HG02642 (cell line): ENCODE results near the gene ABCA7.

ENCODE experiments used
- ATAC-seq: cut with Tn5 transposase; IDR thresholded peaks from one replicate; pipeline ENCODE4 v1.9.1; 2021; ENCODE audit warnings: mild to moderate bottlenecking; ENCODE audit not compliant: unreplicated experiment, poor library complexity

The ABCA7 gene

GRCh38 chr19:1032264-1032867, 7.5 kb upstream of the ABCA7 start:
- ATAC-seq, result no peak

DNA sequence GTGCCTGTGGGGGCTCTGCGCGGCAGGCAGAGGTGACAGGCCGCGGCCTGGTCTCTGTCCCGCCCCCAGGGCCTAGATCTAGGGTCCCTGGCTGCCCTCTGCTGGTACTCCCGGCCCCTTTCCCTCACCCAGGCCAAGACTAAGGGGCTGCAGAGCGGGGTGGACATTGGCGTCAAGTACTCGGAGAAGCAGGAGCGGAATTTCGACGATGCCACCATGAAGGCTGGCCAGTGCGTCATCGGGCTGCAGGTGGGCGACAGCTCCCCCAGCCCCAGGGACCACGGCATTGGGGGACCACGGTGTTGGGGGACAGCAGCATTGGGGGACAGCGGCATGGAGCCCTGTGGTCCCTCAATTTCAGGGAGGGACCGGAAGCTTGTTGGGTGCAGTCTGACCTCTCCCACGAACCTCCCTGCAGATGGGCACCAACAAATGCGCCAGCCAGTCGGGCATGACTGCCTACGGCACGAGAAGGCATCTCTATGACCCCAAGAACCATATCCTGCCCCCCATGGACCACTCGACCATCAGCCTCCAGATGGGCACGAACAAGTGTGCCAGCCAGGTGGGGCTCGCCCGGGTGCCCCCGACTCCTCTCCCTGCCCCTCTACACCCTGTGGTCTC, 3.8 kb upstream of the ABCA7 start:
- no peak for ATAC-seq

GRCh38 chr19:1037621-1038064, 2.3 kb upstream of the ABCA7 start:
- peak; percentile 15 for ATAC-seq

DNA sequence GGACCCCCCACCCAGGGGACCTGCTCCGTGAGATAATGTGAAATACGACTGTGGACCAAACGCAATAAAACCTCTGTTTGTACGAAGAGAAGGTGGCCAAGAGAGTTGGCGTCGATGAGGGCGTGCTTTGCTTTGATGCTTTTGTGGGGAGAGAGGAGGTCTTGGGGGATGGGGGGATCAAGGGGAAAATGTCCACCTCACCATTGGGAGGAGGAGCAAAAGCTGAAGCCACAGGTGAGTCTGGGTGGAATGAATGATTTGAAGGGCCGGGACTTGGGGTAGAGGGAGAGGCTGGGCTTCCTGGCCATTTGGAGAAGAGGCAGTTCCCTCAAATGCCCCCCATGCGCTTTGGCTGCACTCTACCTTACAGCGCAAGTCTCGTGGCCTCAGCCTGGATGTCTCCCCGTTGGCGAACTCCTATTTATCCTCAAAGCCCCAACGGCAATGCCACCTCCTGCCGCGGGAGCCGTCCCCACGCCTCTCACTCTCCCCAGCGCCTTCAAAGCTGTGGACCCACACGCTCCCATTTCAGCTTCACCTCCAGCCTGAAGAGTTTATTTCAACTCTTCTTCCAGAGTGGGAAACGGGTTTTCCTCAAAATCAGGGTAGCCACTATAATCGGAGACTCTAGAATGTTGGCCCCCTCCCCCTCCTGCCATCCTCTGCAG, 795 bp upstream of the ABCA7 start:
- no peak for ATAC-seq

- peak; percentile 39 for ATAC-seq
Observed at GRCh38 chr19:1040476-1041271, 767 bp downstream of the ABCA7 start.

DNA sequence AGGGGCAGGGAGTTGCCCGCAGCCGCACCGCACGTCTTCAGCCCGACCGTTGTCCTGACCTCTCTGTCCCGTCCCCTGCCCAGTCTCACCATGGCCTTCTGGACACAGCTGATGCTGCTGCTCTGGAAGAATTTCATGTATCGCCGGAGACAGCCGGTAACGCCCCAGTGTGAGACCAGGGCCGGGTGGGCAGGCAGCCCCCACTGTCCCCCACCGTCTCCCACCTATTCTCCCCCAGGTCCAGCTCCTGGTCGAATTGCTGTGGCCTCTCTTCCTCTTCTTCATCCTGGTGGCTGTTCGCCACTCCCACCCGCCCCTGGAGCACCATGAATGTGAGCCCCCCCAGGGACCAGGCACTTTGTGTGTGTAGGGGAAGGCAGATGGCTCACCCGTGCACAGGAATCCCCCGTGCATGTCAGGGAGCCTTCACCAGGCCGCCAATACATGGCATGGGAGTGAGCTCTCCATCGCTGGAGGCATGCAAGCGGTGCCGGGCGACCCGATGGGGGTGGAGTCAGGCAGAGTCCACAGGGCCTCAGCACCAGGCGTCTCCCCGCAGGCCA, 1.4 kb downstream of the ABCA7 start:
- no peak for ATAC-seq

DNA sequence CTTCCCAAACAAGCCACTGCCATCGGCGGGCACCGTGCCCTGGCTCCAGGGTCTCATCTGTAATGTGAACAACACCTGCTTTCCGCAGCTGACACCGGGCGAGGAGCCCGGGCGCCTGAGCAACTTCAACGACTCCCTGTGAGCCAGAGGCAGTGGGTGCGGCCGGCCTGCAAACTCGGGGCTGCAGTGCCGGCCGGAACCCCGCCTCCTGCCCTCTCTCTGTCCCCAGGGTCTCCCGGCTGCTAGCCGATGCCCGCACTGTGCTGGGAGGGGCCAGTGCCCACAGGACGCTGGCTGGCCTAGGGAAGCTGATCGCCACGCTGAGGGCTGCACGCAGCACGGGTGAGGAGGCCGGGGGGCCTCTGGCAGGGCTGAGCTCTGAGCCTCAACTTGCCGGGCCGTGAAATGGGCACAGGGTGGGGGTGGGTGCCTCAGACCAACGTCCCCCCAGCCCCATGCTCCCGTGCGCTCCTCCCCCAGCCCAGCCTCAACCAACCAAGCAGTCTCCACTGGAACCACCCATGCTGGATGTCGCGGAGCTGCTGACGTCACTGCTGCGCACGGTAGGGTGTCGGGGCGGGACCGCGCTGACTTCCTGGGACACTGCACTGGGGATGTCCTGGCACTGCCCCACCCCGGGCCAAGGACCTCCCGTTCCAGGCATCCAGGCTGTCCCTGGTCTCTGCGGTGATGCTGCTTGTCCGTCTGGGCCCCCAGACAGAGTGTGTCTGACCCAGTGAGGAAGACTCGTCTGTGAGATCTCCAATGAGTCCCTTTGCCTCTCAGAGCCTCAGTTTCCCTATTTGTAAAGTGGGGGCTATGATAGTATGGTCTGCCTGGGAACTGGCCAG, 2.2 kb downstream of the ABCA7 start:
- no peak for ATAC-seq

DNA sequence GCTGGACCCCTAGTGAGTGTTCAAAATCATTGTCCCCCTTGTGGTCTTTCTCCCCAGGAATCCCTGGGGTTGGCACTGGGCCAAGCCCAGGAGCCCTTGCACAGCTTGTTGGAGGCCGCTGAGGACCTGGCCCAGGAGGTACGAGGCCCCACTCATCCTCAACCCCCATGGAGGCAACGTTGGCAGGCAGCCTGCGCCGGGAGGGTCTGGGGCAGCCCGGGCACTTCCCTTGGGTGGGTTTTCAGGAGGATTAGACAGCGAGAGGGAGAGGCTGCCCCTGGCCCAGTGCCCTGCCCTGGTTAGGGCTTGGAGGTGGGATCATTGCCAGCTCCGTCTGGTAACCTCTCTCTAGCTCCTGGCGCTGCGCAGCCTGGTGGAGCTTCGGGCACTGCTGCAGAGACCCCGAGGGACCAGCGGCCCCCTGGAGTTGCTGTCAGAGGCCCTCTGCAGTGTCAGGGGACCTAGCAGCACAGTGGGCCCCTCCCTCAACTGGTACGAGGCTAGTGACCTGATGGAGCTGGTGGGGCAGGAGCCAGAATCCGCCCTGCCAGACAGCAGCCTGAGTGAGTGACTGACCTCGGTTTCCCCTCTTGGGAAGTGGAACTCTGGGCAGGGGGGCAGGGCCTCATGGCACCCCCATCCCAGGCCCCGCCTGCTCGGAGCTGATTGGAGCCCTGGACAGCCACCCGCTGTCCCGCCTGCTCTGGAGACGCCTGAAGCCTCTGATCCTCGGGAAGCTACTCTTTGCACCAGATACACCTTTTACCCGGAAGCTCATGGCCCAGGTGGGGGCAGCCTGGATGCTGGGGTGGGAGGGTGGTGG, 3.0 kb downstream of the ABCA7 start:
- ATAC-seq, result no peak

DNA sequence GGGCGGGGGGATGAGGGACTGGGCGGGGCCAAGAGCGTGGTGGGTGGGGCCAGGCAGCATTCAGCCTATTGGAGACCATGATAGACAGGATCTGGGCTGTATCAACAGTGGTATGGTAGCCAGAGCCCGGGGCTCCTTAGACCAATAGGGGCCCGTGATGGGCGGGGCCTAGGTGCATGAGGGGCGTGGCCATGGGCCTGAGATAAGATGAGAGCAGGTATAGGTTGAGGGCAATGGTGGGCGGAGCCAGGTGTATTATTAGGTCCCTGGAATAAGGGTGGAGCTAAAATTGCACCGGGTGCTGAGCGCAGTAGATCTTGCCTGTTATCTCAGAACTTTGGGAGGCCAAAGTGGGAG, 5.3 kb downstream of the ABCA7 start:
- ATAC-seq, result no peak

- no peak for ATAC-seq
Observed at GRCh38 chr19:1046117-1046626, 6.3 kb downstream of the ABCA7 start.

- no peak for ATAC-seq
Observed at GRCh38 chr19:1046836-1047695, 7.2 kb downstream of the ABCA7 start.

DNA sequence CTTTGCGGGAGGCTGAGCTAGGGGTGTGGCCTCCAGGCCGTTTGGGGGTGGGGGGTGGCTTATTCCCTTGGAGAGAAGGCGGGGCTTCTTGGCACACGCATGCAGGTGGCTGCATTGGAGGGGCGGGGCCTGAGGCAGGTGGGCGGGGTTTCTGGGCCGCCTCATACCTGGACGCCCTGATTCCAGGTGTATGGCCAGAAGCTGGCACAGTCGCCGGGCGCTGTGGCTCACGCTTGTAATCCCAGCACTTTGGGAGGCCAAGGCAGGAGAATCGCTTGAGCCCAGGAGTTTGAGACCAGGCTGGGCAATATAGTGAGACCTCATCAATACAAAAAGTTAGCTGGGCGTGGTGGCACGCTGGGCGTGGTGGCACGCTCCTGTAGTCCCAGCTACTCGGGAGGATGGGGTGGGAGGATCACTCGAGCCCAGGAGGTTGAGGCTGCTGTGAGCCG, 7.8 kb downstream of the ABCA7 start:
- ATAC-seq, result no peak

DNA sequence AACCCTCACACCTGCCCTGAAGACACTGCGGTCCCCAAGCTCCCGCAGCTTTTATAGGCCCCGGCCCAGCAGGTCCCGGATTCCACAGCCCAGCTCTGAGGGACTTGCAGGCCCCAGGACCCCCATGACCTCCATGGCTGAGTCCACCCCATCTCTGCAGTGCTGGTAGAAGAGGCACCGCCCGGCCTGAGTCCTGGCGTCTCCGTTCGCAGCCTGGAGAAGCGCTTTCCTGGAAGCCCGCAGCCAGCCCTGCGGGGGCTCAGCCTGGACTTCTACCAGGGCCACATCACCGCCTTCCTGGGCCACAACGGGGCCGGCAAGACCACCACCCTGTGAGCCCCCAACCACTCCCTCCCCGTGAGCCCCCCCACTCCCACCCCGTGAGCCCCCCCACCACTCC, 9.2 kb downstream of the ABCA7 start:
- no peak for ATAC-seq

DNA sequence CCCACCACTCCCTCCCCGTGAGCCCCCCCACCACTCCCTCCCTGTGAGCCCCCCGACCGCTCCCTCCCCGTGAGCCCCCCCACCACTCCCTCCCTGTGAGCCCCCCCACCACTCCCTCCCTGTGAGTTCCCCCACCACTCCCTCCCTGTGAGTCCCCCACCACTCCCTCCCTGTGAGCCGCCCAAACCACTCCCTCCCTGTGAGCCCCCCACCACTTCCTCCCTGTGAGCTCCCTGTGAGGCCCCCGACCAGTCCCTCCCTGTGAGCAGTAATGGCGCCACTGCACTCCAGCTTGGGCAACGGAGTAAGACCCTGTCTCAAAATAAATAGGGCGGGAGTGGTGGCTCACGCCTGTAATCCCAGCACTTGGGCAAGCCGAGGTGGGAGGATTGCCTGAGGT, 9.9 kb downstream of the ABCA7 start:
- no peak for ATAC-seq

DNA sequence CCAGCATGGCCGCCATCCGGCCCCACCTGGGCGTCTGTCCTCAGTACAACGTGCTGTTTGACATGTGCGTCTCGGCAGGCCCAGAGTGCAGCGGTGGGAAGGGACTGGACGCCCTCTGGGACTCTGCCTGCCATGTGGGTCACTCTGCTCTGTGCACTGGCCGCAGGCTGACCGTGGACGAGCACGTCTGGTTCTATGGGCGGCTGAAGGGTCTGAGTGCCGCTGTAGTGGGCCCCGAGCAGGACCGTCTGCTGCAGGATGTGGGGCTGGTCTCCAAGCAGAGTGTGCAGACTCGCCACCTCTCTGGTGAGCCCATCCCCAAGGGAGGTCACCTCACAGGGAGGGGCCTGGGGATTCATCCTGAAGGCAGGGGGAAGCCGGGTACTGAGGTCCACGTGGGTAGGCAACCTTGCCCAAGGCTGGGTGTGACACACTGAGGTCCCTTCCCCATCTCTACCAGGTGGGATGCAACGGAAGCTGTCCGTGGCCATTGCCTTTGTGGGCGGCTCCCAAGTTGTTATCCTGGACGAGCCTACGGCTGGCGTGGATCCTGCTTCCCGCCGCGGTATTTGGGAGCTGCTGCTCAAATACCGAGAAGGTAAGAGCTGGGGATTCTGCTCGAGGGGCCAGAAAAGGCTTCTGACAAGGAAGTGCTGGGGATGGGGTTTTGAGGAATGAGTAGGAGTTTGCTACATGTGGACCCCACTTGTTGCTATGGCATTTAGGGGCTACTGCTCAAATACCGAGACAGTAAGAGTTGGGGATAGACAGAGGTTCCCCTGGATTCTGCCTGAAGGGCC, 11.3 kb downstream of the ABCA7 start:
- no peak for ATAC-seq

GRCh38 chr19:1051791-1052190, 11.9 kb downstream of the ABCA7 start:
- no peak for ATAC-seq

DNA sequence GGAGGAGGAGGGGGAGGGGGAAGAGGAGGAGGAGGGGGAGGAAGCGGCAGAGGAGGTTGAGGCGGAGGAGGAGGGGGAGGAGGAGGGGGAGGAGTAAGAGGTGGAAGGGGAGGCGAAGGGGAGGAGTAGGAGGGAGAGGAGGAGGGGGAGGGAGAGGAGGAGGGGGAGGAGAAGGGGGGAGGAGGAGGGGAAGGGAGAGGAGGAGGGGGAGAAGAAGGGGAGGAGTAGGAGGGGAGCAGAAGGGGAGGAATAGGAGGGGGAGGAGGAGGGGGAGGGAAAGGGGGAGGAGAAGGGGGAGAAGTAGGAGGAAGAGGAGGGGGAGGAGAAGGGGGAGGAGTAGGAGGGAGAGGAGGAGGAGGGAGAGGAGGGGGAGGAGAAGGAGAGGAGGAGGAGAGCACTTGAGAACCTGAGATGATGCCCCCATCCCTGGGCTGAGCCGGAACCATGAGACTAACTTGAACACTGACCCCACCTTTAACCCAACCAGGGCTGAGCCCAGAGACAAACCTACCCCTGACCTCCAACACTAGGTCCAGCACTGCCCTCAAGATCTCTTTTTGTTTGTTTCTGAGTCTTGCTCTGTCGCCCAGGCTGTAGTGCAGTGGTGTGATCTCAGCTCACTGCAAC, 12.6 kb downstream of the ABCA7 start:
- no peak for ATAC-seq
